DMS153 treated with DMSO at 0.1 percent for 48 hours (cell line): ENCODE data around the gene IFT81.
A peak's percentile ranks its signal among the peaks of the same experiment; 100 is the strongest.
"Not testable (repeated sequence)": the region's sequence is repeated elsewhere in the genome, so short reads cannot be mapped to it uniquely, and the experiment has no call there.

ENCODE experiments used
- DNase-seq: peaks from one replicate; lab custom pipeline; 2025; ENCODE audit not compliant: unreplicated experiment; lab: John Stamatoyannopoulos, UW

The IFT81 gene

DNA sequence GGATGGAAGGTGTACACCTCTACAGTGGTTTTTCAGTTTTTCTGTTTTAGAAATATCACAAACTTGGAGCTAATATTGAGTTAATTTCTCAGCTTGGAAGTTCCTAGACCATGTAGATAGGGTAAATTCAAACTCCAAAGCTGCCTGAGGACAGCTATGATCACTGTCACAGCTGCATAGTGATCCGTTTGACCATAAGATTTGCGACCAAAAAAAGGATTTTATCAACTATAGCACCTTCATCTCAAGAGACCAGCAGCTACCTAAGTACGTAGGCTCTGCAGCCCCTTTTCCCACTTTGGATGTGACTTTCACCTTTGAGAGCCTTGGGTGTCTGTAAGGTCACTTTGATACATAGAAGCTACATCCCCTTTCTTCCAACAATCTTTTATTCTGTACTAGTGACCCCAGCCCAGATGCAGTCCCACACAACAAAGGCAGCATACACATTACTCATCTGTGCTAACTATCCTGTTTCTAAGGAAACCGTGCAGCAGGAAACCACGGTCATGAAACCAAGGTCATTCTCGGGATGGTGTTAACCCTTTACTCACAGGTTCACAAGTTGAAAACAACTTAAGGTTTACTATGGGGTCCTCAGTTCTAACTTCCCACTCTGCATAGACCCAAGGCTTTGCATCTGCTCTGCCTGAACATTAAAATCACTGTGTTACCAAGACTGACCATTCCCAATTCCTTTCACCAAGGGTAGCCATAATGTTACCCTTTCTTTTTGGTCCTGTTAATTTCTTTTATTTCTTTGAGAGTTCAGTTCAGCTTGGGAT lies 75.4 kb downstream of the IFT81 start:
- no peak for DNase-seq

DNA sequence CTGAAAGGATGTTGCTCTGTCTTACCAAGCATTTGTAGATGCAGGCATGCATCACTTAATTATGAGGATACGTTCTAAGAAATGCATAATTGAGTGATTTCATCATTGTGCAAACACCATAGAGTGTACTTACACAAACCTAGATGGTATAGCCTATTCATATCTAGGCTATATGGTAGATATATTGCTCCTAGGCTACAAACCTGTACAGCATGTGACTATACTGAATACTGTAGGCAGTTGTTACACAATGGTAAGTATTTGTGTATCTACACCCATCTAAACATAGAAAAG lies 75.9 kb downstream of the IFT81 start:
- no peak for DNase-seq

DNA sequence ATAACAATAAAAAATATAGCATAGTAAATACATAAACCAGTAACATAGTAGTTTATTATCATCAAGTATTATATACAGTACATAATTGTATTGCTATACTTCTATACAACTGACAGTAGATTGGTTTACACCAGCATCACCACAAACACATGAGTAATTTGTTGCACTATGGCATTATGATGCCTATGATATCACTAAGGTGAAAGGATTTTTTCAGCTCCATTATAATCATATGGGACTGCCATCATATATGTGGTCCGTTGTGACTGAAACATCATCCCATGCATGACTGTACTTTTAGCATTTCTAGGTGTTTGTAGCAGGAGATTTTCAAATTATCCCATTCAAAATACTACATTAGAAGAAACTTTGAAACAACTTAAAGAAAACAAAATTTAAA lies 77.8 kb downstream of the IFT81 start:
- DNase-seq = no peak

DNA sequence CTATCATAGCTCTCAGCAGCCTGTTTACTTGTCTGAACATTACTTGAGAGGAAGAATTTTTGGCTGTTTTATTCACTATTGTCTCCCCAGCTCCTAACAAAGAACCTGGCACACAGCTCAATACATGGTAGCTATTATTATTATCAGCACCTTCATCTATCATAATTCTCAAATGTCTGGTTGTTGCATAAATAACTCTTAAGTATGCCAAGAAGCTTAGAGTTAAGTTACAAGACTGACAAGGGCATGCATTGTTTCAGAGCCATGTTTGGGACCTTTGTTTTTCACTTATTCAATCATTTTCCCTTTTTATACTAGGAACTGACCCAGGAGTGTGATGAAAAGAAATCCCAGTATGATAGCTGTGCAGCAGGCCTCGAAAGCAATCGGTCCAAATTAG lies 79.4 kb downstream of the IFT81 start:
- no peak for DNase-seq

DNA sequence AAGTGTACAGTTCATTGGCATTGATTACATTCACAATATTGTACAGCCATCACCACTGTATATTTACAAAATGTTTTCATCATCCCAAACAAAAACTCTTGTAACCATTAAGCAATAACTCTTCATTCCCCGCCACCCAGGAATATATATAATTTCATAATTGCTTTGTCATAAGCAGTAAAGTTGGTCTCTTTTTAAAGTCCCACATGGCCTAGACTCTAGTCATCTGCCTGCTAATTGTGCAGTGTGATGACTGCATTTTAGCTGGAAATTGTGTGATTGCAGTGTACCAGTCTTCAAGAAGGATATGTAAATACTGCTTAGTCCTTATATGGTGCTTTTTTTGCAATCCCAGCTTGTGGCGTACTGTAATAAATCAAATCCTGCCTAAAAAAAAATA lies 81.8 kb downstream of the IFT81 start:
- DNase-seq = no peak

DNA sequence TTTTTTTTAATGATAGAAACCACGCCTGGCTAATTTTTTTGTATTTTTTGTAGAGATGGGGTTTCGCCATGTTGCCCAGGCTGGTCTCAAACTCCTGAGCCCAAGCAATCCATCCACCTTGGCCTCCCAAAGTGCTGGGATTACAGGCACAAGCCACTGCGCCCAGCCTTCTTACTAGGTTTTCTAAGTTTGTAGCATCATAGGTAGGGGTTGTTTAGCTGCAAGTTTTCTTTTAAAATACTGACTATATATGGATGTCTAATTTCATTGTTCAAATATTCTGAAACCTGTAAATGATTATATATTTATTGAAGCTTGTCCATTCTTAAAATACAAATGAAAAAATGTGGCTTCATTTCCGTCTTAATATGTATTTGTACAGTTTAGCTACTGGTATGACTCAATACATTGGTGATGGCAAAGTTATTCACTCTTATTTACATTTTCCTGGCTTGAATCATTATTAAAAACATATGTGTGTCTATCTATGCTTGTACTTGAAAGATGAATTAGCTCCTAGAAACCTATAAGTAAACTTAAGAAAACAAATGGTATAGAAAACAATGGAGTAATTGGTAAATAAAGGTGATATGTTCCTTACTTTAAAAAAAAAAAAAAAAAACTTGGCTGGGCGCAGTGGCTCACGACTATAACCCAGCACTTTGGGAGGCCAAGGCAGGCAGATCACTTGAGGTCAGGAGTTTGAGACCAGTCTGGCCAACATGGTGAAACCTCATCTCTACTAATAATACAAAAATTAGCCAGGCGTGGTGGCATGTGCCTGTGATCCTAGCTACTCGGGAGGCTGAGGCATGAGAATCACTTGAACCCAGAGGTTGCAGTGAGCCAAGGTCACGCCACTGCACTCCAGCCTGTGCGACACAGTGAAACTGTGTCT lies 87.7 kb downstream of the IFT81 start:
- DNase-seq = not testable (repeated sequence)

DNA sequence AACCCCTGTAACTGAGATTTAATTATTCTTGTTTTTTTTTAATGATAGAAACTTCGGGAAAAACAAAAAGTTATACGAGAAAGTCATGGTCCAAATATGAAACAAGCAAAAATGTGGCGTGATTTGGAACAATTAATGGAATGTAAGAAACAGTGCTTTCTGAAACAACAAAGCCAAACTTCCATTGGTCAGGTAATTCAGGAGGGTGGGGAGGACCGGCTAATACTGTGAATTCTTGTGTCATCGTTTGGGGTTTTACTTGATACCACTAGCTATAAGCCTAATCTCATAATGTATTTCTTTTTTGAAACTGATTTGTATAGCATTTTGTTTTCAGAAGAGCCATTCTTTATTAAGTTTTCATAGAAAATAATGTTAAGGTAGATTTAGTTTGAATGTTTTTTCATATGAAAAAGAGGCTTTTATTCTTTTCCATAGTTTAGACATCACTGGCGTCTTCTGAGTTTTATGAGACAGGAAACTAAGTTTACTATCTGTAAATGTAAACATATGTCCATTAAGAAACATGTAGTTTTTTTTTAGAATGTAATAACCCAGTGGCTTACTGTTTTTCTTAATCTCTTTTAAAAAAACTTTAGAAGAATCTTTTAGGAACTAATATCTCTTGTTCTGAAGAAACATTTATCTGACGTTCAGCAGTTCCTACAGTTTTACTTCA lies 94.0 kb downstream of the IFT81 start:
- no peak for DNase-seq

DNA sequence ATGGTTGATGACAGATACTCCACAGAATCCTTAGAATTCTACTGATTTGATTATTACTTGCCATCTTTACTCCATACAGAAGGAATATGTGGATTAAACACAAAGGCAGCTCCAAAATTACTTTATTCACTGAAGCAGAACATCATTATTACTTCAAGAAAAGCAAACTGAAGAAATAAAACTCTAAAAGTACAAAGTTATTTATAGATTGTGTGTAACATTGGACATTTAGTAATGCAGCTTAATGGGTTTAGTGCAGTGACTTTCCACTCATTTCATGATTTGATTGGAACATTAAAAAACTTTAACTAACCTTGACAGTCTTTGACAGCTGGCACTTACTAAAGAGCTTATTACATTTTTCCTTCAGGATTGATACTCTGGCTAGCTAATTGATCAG lies 97.9 kb downstream of the IFT81 start:
- DNase-seq = no peak

DNA sequence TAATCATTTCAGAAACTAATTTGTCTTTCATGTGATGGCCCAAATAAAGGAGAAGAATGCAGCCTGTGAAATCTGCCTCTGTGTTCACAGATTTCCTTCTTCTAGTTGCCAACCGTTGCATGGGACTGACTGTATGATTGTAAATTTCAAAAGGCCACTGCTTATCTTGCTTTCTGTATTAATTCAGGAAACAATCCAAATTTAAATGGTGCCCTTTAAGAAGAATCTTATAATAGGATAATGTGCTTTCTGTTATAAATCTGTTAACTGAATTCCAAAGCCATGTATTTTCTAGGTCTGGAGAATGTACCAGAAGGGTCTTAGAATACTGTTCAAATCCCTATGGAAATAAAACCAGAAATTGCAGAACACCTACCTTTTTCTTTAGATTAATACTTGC lies 98.3 kb downstream of the IFT81 start:
- no peak for DNase-seq

DNA sequence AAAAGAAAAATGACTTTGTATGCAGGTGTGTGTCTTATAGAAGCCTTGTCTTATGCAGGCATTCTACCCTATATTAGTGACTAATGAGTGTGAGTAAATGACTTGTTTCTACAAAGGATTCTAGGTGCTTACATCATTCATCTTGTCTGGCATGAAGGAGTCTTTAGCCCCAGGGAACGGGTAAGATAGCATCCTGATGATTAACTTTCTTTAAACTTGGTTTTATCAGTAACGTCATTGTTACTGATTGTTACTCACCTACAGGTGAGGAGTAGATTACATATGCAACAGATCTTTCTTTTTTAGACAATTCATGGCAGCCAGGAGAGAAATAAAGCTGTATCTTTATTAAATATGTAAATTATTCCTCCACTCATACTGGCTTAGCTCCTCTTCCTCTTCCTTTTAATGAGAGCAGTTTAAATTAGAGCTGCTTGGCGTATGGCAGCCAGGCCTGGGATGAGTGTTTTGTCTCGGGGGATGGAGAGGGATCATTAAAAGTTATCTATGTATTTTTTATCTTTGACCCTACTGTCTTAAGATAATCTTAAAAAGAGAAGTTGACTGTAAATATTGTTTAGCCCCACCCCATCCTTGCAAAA lies 99.7 kb downstream of the IFT81 start:
- DNase-seq = no peak

DNA sequence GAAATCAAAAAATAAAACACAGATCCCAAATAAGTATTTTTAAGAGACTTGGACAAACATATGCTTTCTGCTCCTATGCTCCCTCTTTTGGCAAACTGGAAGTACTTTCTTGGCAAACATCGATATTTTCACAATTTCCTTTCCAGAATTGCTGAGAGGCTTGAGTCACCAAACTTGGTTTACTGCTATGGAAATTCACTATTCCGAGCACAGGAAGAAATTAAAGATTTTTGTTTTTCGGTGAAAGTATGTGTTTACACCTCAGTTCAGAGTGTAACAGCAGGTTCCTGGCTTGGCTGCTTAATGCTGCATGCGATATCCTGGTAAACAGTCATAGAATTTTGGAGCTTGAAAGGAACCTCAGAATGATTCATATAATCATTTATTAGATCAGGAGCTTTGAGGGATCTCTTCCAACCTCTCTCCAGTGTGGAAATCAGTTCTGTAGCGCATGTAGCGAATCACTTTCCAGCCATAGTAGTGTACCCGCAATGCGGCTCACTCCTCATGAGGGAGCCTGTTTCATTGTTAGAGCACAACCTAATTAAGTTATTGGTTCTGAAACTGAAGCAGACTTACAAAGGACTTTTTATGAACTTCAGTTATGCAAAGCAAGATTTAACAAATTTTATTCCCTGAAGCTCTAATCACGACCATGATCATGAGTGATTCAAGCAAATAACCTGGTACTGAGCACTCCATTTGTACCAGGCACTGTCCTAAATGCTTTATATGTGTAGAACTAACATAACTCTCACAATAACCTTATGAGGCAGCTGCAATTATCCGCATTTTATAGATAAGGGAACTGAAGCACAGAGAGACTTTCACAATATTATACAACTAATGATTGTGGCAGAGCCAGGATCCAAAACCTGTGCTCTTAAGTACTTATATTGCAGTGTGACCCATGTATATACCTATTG lies 100.5 kb downstream of the IFT81 start:
- no peak for DNase-seq

DNA sequence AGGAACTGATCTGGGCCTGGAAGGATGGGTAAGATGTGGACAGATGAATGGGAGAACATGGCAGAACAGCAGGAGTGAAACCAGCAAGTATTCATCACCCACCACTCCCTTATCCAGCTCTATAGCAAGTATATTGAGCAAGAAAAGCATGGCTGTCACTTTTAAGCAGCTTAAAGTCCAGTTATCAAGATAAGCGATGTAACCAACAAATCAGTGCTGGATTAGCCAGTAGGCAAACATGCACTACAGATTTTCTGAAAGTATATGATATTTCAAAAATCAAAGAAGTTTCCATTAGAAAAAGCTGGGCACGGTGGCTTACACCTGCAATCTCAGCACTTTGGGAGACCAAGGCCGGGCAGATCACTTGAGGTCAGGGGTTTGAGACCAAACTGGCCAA lies 103.0 kb downstream of the IFT81 start:
- DNase-seq = no peak

DNA sequence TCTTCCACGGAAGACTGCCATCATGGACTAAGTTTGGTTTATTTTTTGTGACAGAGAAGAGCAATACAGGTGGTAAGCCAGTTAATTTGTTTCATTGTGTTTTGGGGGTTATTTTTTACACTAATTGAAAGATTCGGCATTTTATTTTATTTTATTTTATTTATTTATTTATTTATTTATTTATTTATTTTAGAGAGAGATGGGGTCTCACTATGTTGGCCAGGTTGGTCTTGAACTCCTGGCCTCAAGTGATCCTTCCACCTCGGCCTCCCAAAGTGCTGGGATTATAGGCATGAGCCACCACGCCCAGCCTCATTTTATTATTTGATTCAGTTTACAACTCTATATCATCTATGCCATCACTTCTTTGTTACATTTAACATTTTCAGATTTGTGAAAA lies 104.2 kb downstream of the IFT81 start:
- DNase-seq = not testable (repeated sequence)

DNA sequence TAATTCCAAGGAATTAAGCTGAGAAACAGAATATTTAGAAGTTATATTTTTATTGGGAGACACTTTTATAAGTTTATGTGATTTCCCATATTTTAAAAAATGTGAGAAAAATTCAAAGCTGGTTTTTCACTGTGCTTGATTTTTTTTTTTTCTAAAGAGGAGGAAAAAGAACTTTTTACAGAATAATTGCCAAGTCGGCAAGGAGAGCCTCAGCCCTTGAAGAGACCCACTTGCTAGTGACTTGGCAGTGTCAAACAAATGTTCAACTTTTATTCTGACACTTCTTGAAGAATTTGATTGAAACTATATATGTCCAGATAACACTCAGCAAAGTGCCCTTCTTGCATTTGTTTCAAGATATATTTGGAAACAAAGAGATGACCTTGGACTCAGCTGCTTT lies 104.6 kb downstream of the IFT81 start:
- no peak for DNase-seq

DNA sequence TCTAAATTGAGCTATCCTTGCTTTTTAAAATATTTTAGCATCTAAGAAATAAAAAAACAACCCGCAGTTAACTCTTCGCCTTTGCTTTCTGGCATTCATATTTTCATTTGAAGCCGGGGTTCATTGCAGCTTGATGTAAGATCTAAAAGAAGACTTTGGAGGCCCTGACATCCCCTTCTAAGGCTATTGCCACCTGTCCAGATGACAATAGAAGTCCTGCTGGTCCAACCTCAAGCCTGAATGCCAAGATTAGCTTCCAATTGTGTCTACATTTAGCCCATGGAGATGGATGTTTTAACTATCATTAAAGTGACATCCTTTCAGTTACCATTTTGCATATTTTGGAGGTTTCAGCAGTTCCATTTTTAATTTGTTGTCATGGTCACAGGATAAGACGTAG lies 105.3 kb downstream of the IFT81 start:
- no peak for DNase-seq

DNA sequence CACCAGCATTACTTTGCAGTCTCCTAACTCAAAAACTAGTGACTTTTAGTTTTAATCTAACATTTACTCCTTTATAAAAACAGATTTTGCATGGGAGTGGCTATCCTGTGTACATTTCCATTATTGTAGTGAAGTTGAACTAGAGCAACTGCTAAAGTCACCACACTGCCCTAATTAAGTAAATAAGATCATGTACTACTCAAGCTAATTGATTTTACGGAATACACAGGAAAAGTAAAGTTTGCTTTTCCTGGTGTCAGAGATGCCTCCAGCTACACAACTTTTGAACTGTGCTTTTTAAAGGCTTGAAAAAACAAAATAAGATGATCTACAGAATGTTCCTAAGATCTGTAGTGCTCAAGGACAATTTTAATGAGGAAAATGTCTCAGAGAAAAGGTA lies 106.5 kb downstream of the IFT81 start:
- DNase-seq = no peak

DNA sequence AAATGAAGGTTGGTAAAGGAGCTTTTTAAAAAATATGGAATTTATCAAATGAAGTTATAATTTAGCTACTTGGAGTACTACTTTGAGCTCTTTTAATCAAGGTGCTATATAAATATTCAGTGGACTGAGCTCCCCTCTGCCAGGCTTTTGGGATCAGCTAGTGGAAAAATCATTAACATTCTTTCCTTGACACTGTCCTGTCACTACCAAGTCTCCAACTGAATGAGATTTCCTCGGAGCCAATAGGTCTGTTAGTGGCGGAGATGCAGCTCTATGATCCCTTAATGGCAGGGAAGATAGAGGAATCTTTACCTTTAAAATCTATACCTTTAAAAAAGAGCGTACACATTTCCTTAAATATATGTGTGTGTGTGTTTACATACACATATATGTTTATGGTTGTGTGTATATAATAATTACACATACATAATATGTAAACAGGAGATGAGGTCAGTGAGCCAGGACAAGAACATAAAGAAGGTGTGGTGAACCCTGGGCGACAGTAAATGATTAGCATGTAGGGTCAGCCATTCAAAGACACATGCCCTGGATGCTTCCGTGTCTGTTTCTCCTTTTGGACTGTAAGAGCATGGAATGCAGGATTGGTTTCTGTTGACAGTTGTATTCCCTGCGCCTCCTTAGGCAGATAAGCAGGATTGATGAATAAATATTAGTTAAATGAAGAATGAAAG lies 109.2 kb downstream of the IFT81 start:
- DNase-seq = no peak

DNA sequence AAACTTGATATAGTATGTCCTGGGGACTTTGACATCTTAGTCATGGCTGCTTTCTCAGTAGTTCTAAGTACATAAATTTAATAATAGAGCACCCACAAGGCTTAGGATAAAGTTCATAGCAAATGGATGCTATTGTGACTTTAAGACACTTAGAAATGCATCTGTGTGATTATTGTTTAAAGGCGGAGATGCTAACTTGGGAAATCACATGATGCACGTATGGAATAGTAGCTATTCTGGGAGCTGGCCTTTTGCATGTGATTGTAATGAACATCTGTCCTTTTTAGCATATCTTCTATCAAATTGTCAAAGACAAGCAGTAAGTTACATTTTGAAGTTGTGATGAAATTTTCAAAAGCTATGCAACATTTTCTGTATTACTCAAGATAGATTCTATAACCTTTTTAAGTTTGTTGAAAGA lies 110.2 kb downstream of the IFT81 start:
- DNase-seq = no peak

DNA sequence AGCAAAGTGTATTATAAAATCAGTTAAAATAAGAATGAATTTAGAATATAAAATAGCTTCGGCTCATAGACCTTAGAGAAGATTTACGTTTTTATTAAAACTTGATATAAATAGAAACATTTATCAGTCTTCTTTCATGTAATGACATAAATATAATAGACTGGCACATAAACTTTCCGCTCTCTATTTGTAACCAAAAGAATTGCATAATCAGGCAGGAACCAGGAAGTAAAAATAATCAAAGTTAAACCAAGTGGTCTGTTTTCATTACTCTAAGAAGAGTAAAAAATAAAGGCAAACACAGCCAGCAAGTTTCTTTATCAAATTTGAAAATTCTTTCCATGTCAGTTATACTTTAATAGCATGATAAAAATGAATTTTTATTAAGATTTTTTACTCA lies 110.6 kb downstream of the IFT81 start:
- peak; percentile 10 for DNase-seq

DNA sequence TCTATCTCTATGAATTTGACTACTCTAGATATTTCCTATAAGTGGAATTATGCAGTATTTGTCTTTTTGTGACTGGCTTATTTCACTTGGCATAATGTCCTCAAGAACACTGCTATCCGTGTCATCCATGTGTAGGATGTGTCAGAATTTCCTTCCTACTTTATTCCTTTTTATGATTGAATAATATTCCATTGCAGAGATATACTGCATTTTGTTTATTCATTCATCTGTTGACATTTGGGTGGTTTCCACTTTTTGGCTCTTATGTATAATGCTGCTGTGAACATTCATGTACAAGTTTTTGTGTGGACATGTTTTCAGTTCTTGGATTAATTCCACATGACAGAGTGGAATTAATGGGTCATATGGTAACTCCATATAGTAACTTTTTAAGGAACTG lies 111.2 kb downstream of the IFT81 start:
- no peak for DNase-seq
